Pancreas (tissue), 10 donors: ENCODE results near the gene P3H3. TPM values are rescaled to one million over a fixed set of nuclear protein-coding genes. Genes with fewer than 3 reads are reported as not detected.

Source experiments
- ATAC-seq, 4 donors: fragments of 200-7000 bp; cut with Tn5 transposase; one replicate each; pipeline versions ENCODE4 v1.8.0 to v1.9.1; 2020; ENCODE audit warnings: mild to moderate bottlenecking in 4 of 4, moderate library complexity in 4 of 4
- DNase-seq, 6 donors: peaks; one replicate each; pipeline ENCODE4 v3.0.0-alpha.2; 2020
- FAIRE-seq: peaks from 2 replicates; lab custom pipeline; 2012; peaks lifted over from hg19 to GRCh38; lab: Jason Lieb, UNC
- H3K27ac ChIP-seq, 4 donors: fragments of 200-600 bp; sonication (generic); 1 replicate in 3 of 4; 2 replicates in 1 of 4; pipeline versions ENCODE4 v1.5.0 to v1.8.0; 2020
- H3K27me3 ChIP-seq, 4 donors: fragments of 200-600 bp; one replicate each; pipeline ENCODE4 v1.8.0; 2021
- H3K36me3 ChIP-seq, 3 donors: fragments of 200-600 bp; sonication (generic) in 1 of 3; one replicate each; pipeline versions ENCODE4 v1.5.0 to v1.8.0; 2020 to 2021
- H3K4me1 ChIP-seq, 3 donors: fragments of 200-600 bp; one replicate each; pipeline ENCODE4 v1.8.0; 2021
- H3K4me3 ChIP-seq, 4 donors: fragments of 200-600 bp; sonication (generic) in 2 of 4; one replicate each; pipeline versions ENCODE4 v1.5.0 to v1.8.0; 2020 to 2021
- H3K9me3 ChIP-seq, 4 donors: fragments of 200-600 bp; one replicate each; pipeline ENCODE4 v1.8.0; 2021
- WGBS, 2 donors: extraction: QIAGEN DNeasy Blood & Tissue Kit; methylation state at CpG; one replicate each; pipeline ENCODE4 v1.1.7; 2013; 5-methylcytosine and 5-hydroxymethylcytosine counted together
- intact Hi-C, 3 donors: fragments of 100-400 bp; cut with DNase I; formaldehyde crosslinking; loops; one replicate each; pipeline versions ENCODE4 v1.11.1 to v1.14.2; 2022
- polyA plus RNA-seq, 2 donors: library from polyadenylated mRNA; stranded (reverse); fragments of 200-250 nt; gene quantifications; one replicate each; pipeline ENCODE4 v1.2.3, GENCODE V29; 2013
- total RNA-seq, 6 donors: library from RNA; stranded (reverse); fragmentation: NEBNext Ultra II Directional in 4 of 6; extraction: Animal tissue kit (Norgen Biotek cat#: 25700) in 4 of 6; gene quantifications; one replicate each; pipeline versions ENCODE4 v1.2.1 to v1.2.4, GENCODE V29; 2021 to 2023
- TF ChIP-seq, protein P1 (sequence below), 4 donors: fragments of 200-600 bp; sonication (generic) in 3 of 4; IDR thresholded peaks; one replicate each; pipeline versions ENCODE4 v1.5.0 to v1.8.0; 2021; ENCODE audit warnings: antibody characterized with exemption in 4 of 4
- donor health status: healthy with polysubstance abuse.
- donor health status: DM: no; HTN: no; CAD: no; lungs with moderate emphysema.
- donor health status: DM: no; HTN: no; CAD: no.
- donor health status: control.
- donor health status: control.
- donor health status: Bipolar disorder and iron deficiency.
- donor health status: DM: yes; HTN: yes; CAD: no.
- donor health status: DM: no; HTN: no; CAD: no.
- donor health status: DM: no; HTN: no; CAD: no.
- donor health status: DM: yes; HTN: yes; CAD: no.

The P3H3 gene
- total and polyA plus RNA-seq, 8 donors, result 5.6 to 32.8 (median 10.2) TPM

DNA sequence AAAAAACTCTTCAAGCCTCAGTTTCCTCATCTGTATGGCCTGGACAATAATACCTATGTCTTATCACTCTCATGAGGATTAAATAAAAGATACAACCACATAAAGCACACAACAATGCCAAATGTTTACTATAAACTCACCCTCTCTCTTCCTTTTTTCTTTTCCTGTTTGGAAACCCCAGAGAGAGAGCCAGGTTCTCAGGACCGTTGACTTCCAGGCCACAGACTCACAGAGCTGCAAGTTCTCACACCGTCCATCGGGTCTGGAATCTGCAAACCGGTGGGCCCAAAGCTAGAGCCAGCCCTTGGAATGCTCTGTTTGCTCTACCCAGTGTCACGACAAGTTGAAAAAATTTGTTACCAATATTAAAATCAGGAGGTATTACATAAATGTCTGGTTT lies 43.4 kb upstream of the P3H3 start:
- Histone ChIP-seq H3K27ac (no peak overlapping the region), H3K4me1 (no peaks in the 10 kb centered on the region), H3K27me3 (no peaks in the 10 kb centered on the region), H3K9me3 (no peaks in the 10 kb centered on the region), H3K4me3 (no peak overlapping the region), H3K36me3 (no peaks in the 10 kb centered on the region)
- ATAC-seq (no peak), FAIRE-seq (no peak), DNase-seq (no peak)
- TF ChIP-seq, protein P1, sequence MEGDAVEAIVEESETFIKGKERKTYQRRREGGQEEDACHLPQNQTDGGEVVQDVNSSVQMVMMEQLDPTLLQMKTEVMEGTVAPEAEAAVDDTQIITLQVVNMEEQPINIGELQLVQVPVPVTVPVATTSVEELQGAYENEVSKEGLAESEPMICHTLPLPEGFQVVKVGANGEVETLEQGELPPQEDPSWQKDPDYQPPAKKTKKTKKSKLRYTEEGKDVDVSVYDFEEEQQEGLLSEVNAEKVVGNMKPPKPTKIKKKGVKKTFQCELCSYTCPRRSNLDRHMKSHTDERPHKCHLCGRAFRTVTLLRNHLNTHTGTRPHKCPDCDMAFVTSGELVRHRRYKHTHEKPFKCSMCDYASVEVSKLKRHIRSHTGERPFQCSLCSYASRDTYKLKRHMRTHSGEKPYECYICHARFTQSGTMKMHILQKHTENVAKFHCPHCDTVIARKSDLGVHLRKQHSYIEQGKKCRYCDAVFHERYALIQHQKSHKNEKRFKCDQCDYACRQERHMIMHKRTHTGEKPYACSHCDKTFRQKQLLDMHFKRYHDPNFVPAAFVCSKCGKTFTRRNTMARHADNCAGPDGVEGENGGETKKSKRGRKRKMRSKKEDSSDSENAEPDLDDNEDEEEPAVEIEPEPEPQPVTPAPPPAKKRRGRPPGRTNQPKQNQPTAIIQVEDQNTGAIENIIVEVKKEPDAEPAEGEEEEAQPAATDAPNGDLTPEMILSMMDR (IDR thresholded peaks at IDR 0.05), result no peak
- intact Hi-C loops, result loop anchor here in 1 of 3 donors (5.0 kb wide), 1 partner anchor 47 kb away; no protein-coding TSS in a partner anchor
- WGBS, 2 donors, result 71 to 72% methylated on average over 5 of the region's 5 CpGs

GRCh38 chr12:6786416-6787094 lies 41.7 kb upstream of the P3H3 start:
- Histone ChIP-seq H3K36me3 (no peaks in the 10 kb centered on the region), H3K27ac (no peak overlapping the region), H3K4me3 (no peak overlapping the region), H3K27me3 (no peaks in the 10 kb centered on the region), H3K9me3 (no peaks in the 10 kb centered on the region), H3K4me1 (no peaks in the 10 kb centered on the region)
- WGBS, 2 donors, result 66 to 76% methylated on average over 9 of the region's 9 CpGs
- no peak for ATAC-seq
- intact Hi-C loops, result no loop called here
- TF ChIP-seq, protein P1 (IDR thresholded peaks at IDR 0.05), result no peak
- DNase-seq, result no peak
- FAIRE-seq, result no peak

DNA sequence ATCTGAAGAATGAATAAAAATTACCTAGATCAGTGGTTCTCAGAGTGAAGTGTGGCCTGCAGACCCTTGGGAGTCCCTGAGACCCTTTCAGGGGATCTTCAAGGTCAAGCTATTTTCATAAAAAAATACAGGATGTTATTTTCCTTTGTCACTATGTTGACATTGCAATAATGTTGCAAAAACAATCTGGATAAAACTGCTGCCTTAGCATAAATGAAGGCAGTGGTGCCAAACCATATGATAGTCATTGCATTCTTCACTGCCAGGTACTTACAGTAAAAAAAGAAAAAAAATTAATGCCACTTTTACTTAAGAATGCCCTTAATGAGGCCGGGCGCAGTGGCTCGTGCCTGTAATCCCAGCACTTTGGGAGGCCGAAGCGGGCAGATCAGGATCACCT lies 40.9 kb upstream of the P3H3 start:
- intact Hi-C loops, result no loop called here
- FAIRE-seq, result no peak
- WGBS, 2 donors, result 90 to 92% methylated on average over 5 of the region's 5 CpGs

DNA sequence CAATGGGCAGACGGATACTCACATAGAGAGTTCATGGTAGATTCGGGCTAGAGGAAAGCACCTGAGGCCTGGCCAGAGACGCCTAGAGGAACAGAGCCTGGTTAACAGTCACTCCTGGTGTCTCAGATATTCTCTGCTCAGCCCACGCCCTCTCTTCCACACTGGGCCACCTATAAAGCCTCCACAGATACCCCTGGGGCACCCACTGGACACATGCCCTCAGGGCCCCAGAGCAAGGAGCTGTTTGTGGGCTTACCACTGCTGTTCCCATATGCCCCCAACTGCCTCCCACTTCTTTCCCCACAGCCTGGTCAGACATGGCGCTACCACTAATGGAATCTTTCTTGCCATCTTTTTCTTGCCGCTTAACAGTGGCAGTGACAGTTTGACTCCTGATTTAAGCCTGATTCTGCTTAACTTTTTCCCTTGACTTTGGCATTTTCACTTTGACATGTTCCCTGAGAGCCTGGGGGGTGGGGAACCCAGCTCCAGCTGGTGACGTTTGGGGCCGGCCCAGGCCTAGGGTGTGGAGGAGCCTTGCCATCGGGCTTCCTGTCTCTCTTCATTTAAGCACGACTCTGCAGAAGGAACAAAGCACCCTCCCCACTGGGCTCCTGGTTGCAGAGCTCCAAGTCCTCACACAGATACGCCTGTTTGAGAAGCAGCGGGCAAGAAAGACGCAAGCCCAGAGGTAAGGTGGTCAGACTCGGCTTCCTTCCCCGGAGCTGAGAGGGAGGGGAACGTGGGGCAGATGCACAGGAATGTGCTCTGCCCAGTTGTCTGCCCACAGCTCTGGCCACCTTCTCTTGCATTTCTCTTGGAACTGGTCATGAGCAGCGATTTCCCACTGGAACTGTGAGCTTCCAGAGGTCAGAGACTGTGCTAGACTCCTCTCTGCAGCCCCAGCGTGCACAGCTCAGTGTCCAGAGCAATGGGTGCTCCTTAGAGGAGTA lies 39.0 kb upstream of the P3H3 start, which contains the start of gene CD4:
TSS of gene CD4 (plus strand) at position 557 of the 953 bp plus-strand sequence. CDS start 10,611 bp downstream, outside the sequence.
- WGBS, 2 donors, result 60 to 61% methylated on average over 18 of the region's 18 CpGs
- no peaks in the 10 kb centered on the region for H3K36me3 ChIP-seq
- peak within 1 kb of the TSS in 1 of 4 donors; percentile 30 for H3K27ac ChIP-seq
- peak in 3 of 4 donors; percentile 48 to 76 (median 73) for ATAC-seq
- no peaks in the 10 kb centered on the region for H3K27me3 ChIP-seq
- H3K4me3 ChIP-seq, result peak within 1 kb of the TSS in 1 of 4 donors; percentile 20
- peak in 1 of 6 donors; percentile 28 for DNase-seq
- no peaks in the 10 kb centered on the region for H3K4me1 ChIP-seq
- TF ChIP-seq, protein P1 (IDR thresholded peaks at IDR 0.05), result no peak
- intact Hi-C loops, result no loop called here
- no peaks in the 10 kb centered on the region for H3K9me3 ChIP-seq
- no peak for FAIRE-seq

More for the DNA sequence above, 40.9 kb upstream of the P3H3 start:
- DNase-seq (no peak), ATAC-seq (no peak)
- TF ChIP-seq, protein P1 (IDR thresholded peaks at IDR 0.05), result no peak
- no peaks in the 10 kb centered on the region for H3K9me3 ChIP-seq
- H3K4me1 ChIP-seq, result no peaks in the 10 kb centered on the region
- H3K27ac ChIP-seq, result no peak overlapping the region
- no peak overlapping the region for H3K4me3 ChIP-seq
- H3K27me3 ChIP-seq, result no peaks in the 10 kb centered on the region
- no peaks in the 10 kb centered on the region for H3K36me3 ChIP-seq
